ENCODE data around the gene SH2D3A.
A peak's percentile ranks its signal among the peaks of the same experiment; 100 is the strongest.

The SH2D3A gene

DNA sequence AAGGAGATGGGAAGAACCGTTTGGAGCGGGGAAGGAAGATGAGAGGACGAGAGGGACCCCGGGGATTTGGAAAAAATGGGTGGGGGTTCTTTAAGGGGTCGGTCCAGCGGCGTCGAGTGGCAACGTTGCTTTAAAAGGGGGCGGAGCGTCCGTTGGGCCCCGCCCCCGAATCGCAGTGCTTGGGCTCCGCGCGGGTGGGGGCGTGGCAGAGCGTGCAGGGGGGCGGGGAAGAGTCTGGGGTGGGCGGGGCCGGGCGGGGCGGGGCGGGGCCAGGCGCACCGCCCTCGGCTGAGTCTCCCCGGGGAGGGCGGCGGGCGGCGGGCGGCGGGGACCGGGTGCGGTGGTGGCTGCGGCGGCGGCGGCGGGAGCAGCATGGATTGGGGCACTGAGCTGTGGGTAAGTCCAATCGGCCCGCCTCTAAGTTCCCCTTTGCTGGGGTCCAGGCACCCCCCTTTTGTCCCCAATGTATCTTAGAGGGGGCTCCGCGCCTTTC lies 27.8 kb downstream of the SH2D3A start, which contains the start of gene TRIP10:
TRIP10 (plus strand) TSS at position 291 of the 493 bp plus-strand sequence; CDS start at position 373, 82 bp downstream.
- no peak for TF ChIP-seq CTCF (IDR thresholded peaks at IDR 0.05)

GRCh38 chr19:6738787-6739389 lies 28.3 kb downstream of the SH2D3A start:
- no peak for TF ChIP-seq CTCF (IDR thresholded peaks at IDR 0.05)

GRCh38 chr19:6737873-6738786 lies 29.1 kb downstream of the SH2D3A start:
- peak; percentile 72 for TF ChIP-seq CTCF (IDR thresholded peaks at IDR 0.05)

DNA sequence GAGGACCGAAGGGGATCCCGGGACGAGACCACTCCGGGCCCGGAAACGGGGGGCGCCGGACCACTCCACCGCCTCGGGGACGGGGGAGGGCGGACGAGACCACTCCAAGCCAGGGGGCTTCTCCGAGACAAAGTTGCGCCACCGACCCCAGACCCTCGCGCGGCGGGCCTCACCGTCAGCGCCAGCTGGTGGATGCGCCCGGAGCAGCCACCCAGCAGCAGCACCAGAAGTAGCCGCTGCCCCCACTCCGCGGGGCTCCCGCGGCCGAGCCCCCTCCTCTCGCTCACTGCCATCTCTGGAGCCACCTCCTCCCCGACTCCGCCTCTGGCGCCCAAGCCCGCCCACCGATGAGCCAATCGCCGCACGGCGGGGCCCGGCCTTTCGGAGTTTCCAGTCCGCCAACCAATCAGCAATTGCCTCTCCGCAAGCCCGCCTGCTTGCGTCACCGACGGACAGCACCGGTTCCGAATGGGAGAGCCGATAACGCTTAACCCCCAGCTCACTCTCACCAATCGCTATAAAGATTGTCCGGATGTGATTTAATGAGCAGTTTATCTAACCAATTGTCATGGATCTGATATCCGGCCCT lies 29.9 kb downstream of the SH2D3A start, which contains the start of gene GPR108:
GPR108 (minus strand) TSS at position 297 of the 589 bp plus-strand sequence; CDS start at position 293, 4 bp downstream.
- TF ChIP-seq CTCF (IDR thresholded peaks at IDR 0.05), result no peak

- no peak for TF ChIP-seq CTCF (IDR thresholded peaks at IDR 0.05)
Observed at GRCh38 chr19:6736917-6737283, 30.3 kb downstream of the SH2D3A start.

- peak; percentile 46; the same call in 1 of the 2 replicates for TF ChIP-seq CTCF (IDR thresholded peaks at IDR 0.05)
Observed at GRCh38 chr19:6736169-6736916, 30.9 kb downstream of the SH2D3A start.
